Transverse colon (tissue), 4 donors: Measurements from ENCODE around the gene TRMU. TPM values are rescaled to one million over a fixed set of nuclear protein-coding genes. Genes with fewer than 3 reads are reported as not detected.
A peak's percentile ranks its signal among the peaks of the same experiment; 100 is the strongest.

Experiments used
- DNase-seq: peaks from one replicate; pipeline ENCODE4 v3.0.0-alpha.2; 2019
- H3K27ac ChIP-seq, 4 donors: fragments of 200-600 bp; sonication (generic); 2 replicates each; pipeline ENCODE4 v1.5.1; 2016 to 2018; ENCODE audit warnings: inconsistent platforms in 4 of 4
- H3K27me3 ChIP-seq: fragments of 200-600 bp; sonication (generic); 2 replicates; pipeline ENCODE4 v1.5.1; 2017; ENCODE audit warnings: inconsistent platforms
- H3K36me3 ChIP-seq, 4 donors: fragments of 200-600 bp; sonication (generic); 2 replicates each; pipeline ENCODE4 v1.5.1; 2017 to 2019; ENCODE audit warnings: inconsistent platforms in 4 of 4
- H3K4me1 ChIP-seq, 4 donors: fragments of 200-600 bp; sonication (generic); 2 replicates each; pipeline ENCODE4 v1.5.1; 2017 to 2020; ENCODE audit warnings: inconsistent platforms in 4 of 4
- H3K4me3 ChIP-seq, 4 donors: fragments of 200-600 bp; sonication (generic); 1 replicate in 1 of 4; 2 replicates in 3 of 4; pipeline versions ENCODE4 v1.5.1 to v1.6.1; 2017 to 2019; ENCODE audit warnings: inconsistent platforms in 4 of 4
- H3K9me3 ChIP-seq, 2 donors: fragments of 200-600 bp; sonication (generic); 2 replicates each; pipeline ENCODE4 v1.5.1; 2017 to 2019; ENCODE audit warnings: inconsistent platforms in 2 of 2
- EP300 ChIP-seq: sonication (generic); formaldehyde crosslinking; IDR thresholded peaks from one replicate; pipeline ENCODE4 v1.6.1; 2017; ENCODE audit warnings: antibody characterized with exemption, low read depth
- POLR2A ChIP-seq: fragments of 450-650 bp; IDR thresholded peaks from one replicate; pipeline ENCODE4 v1.6.1; 2016; ENCODE audit warnings: antibody characterized with exemption, mild to moderate bottlenecking, moderate library complexity
- POLR2AphosphoS5 ChIP-seq, 3 donors: sonication (generic); formaldehyde crosslinking; IDR thresholded peaks; one replicate each; pipeline ENCODE4 v1.6.1; 2016; ENCODE audit warnings: antibody characterized with exemption in 3 of 3
- WGBS, 2 donors: methylation state at CpG; one replicate each; pipeline ENCODE4 v1.1.5; 2018; ENCODE audit warnings: low coverage in 1 of 2; 5-methylcytosine and 5-hydroxymethylcytosine counted together
- in situ Hi-C, 4 donors: fragments of 200-750 bp; cut with MboI; loops; one replicate each; pipeline versions ENCODE4 v1.15.0 to v1.15.1; 2017; ENCODE audit warnings: low sequenced_read_pairs in 3 of 4, low pct_ligation_motif_present in 1 of 4, low pct_unique_long_range_greater_than_20kb in 1 of 4
- intact Hi-C: fragments of 100-400 bp; cut with DNase I; formaldehyde crosslinking; loops from one replicate; pipeline ENCODE4 v1.15.1; 2023; ENCODE audit warnings: low total_unique reads
- total RNA-seq, 4 donors: library from RNA; depleted of rRNA; stranded (reverse); fragments of >200 nt; gene quantifications; one replicate each; pipeline ENCODE4 v1.1.0, GENCODE V29; 2016
- TF ChIP-seq, protein P1 (sequence below), 5 experiments: fragments of 200-600 bp in 3 of 5; fragments of 450-650 bp in 2 of 5; sonication (generic) in 3 of 5; IDR thresholded peaks; 1 replicate in 2 of 5; 2 replicates in 3 of 5; pipeline ENCODE4 v1.5.1; 2016 to 2017; ENCODE audit warnings: antibody characterized with exemption in 5 of 5, inconsistent platforms in 3 of 5, mild to moderate bottlenecking in 2 of 5, moderate library complexity in 1 of 5

The TRMU gene
- total RNA-seq, 4 donors from 2014 or later, result 33.7 to 90.0 (median 38.5) TPM

DNA sequence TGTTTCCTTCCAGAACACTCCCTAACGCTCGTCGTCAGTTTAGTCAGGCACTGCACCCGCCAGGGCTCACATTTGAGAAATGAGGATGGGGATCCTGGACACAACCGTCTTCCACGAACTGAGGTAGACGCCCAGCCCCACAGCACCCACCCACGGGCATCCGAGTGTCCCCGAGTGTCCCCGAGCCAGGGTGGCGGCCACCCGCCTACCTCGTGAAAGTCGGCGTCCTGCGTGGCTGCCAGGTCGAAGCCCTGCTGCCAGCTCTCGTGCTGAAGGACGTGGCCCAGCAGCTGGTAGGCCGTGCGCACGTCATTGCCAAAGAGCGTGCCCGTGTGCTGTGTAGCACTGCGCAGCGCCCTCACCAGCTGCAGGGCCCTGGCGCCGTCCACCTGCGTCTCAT lies 53.6 kb downstream of the TRMU start:
- Histone ChIP-seq H3K27ac (no peak overlapping the region), H3K9me3 (no peaks in the 10 kb centered on the region), H3K4me3 (no peak overlapping the region), H3K4me1 (no peaks in the 10 kb centered on the region), H3K27me3 (no peaks in the 10 kb centered on the region), H3K36me3 (no peaks in the 10 kb centered on the region)
- 92% methylated on average over 30 of the region's 30 CpGs; no CpG with 5 or more reads in 1 of the 2 donors for WGBS, 2 donors
- DNase-seq, result no peak
- no peak for TF ChIP-seq POLR2A
- TF ChIP-seq POLR2AphosphoS5 (IDR thresholded peaks at IDR 0.05), result no peak
- TF ChIP-seq EP300, result no peak
- TF ChIP-seq, protein P1, sequence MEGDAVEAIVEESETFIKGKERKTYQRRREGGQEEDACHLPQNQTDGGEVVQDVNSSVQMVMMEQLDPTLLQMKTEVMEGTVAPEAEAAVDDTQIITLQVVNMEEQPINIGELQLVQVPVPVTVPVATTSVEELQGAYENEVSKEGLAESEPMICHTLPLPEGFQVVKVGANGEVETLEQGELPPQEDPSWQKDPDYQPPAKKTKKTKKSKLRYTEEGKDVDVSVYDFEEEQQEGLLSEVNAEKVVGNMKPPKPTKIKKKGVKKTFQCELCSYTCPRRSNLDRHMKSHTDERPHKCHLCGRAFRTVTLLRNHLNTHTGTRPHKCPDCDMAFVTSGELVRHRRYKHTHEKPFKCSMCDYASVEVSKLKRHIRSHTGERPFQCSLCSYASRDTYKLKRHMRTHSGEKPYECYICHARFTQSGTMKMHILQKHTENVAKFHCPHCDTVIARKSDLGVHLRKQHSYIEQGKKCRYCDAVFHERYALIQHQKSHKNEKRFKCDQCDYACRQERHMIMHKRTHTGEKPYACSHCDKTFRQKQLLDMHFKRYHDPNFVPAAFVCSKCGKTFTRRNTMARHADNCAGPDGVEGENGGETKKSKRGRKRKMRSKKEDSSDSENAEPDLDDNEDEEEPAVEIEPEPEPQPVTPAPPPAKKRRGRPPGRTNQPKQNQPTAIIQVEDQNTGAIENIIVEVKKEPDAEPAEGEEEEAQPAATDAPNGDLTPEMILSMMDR (IDR thresholded peaks at IDR 0.05), result no peak
- in situ Hi-C loops (no loop called here), intact Hi-C loops (no loop called here)

DNA sequence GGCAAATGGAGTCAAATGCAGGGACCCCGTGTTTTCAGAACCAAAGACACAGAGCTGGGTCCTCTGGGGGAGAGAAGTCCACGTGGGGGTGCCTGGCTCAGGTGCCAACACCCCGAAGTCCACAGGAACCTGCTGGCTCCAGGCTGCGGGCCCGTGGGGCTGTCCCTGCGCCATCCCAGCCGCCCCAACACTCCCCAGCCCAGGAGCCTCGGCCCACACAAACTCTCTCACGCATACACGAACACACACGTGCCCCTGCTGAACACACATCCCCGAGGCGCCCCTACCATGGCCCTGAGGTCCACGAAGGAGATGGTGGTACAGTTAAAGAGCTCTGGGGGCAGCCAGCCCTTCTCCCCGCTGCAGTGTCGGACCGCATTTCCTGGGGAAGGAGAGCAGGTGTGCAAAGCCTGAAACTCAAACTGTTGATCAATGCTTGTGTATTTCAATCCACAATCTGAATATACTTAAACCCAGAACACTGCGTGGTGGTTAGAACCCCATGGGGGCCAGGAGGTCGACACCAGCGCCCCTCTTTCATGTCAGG lies 54.7 kb downstream of the TRMU start:
- no peak for DNase-seq
- no peaks in the 10 kb centered on the region for H3K4me1 ChIP-seq
- no peak overlapping the region for H3K4me3 ChIP-seq
- H3K27me3 ChIP-seq, result no peaks in the 10 kb centered on the region
- no peaks in the 10 kb centered on the region for H3K36me3 ChIP-seq
- no peaks in the 10 kb centered on the region for H3K9me3 ChIP-seq
- WGBS, 2 donors, result 83 to 90% methylated on average over 3 to 20 of the region's 20 CpGs
- no peak overlapping the region for H3K27ac ChIP-seq
- intact Hi-C loops, result no loop called here
- TF ChIP-seq EP300 (no peak), POLR2AphosphoS5 (IDR thresholded peaks at IDR 0.05) (no peak), POLR2A (no peak)
- TF ChIP-seq, protein P1 (IDR thresholded peaks at IDR 0.05), result no peak
- in situ Hi-C loops, result no loop called here

DNA sequence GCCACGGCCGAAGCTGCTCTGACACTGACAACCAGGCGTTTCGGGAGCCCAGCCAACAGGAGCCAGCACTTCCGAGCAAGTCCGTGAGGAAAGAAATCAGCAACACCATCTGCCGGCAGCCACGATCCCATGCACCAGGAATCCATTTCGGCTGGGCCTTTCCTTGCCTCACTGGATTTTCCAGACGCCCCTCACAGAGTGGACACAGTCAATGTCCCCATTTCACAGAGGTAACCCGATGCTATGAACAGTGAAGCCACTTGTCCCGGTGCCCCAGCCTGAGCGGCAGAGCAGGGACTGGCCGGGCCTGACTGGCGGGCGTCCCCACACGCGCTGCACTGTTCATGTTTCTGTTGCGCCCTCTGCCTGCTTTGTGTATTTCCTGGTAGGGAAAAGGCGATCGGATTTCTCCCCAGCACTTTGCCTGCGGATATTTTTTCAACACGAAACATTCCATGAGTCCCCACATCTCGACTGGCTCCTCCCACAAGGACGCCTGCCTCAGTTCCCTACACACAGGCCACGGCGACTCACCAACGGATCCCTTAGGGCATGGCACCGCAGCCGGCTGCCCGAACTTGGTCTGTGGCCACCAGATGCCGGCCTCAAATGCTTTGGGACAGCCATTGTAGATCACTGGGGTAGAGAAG lies 55.3 kb downstream of the TRMU start:
- Histone ChIP-seq H3K9me3 (no peaks in the 10 kb centered on the region), H3K4me1 (no peaks in the 10 kb centered on the region), H3K27ac (no peak overlapping the region), H3K36me3 (no peaks in the 10 kb centered on the region), H3K4me3 (no peak overlapping the region), H3K27me3 (no peaks in the 10 kb centered on the region)
- WGBS, 2 donors, result 75% methylated on average over 32 of the region's 32 CpGs; no CpG with 5 or more reads in 1 of the 2 donors
- intact Hi-C loops, result no loop called here
- TF ChIP-seq POLR2AphosphoS5 (IDR thresholded peaks at IDR 0.05), result no peak
- no peak for TF ChIP-seq EP300
- TF ChIP-seq POLR2A, result no peak
- TF ChIP-seq, protein P1 (IDR thresholded peaks at IDR 0.05), result peak; percentile 16 to 50 (median 39)
- DNase-seq, result peak; percentile 45
- in situ Hi-C loops, result no loop called here

DNA sequence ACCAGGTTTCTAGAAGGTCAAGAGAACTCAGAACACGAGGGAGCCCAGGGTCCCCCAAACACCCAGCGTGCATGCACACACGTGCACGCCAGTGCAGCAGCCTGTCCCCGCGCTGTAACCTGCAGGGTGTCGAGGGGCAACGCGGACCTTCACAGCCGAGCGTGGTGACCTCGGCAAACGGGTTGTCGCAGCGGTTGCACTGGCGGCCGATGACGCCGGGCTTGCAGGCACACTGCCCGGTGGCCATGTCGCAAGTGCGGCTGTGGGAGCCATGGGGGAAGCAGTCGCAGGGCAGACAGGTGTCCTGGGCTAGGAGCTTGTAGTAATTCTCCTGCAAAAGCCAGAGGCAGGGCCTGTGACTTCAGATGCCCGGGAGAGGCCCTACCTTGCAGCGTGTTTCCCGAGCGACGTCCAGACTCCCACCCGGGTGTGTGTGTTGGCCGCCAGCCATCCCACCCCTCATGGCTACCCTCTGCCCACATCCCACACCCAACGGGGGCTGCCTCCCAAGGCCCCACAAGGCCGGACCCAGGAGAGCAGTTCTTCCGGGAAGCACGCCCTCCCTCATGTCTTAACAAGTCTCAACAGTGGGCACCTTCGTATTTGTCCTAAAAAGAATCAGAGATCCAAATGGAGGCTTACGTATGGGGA lies 56.1 kb downstream of the TRMU start:
- intact Hi-C loops, result no loop called here
- H3K27ac ChIP-seq, result no peak overlapping the region
- in situ Hi-C loops, result no loop called here
- TF ChIP-seq POLR2A, result no peak
- no peak for TF ChIP-seq EP300
- no peak for TF ChIP-seq POLR2AphosphoS5 (IDR thresholded peaks at IDR 0.05)
- TF ChIP-seq, protein P1 (IDR thresholded peaks at IDR 0.05), result no peak
- H3K4me3 ChIP-seq, result no peak overlapping the region
- no peaks in the 10 kb centered on the region for H3K9me3 ChIP-seq
- no peaks in the 10 kb centered on the region for H3K27me3 ChIP-seq
- 92% methylated on average over 36 of the region's 36 CpGs; no CpG with 5 or more reads in 1 of the 2 donors for WGBS, 2 donors
- no peaks in the 10 kb centered on the region for H3K4me1 ChIP-seq
- DNase-seq, result no peak
- no peaks in the 10 kb centered on the region for H3K36me3 ChIP-seq
